NCI-H460 (cell line): ENCODE data around the gene STX7. TPM values are rescaled to one million over a fixed set of nuclear protein-coding genes. Genes with fewer than 3 reads are reported as not detected.

Source experiments
- DNase-seq: peaks from one replicate; pipeline ENCODE4 v3.0.0-alpha.2; 2016; ENCODE audit warnings: low read depth; ENCODE audit errors: extremely low read depth
- small RNA-seq, 2 experiments: library from RNA; depleted of rRNA; stranded (forward); fragments of <200 nt; gene quantifications; one replicate each; pipeline ENCODE3, GENCODE V24; 2014
- total RNA-seq: library from RNA; depleted of rRNA; stranded (reverse); fragments of >200 nt; shearing (Covaris generic); gene quantifications from 2 replicates; pipeline ENCODE4 v1.2.3, GENCODE V29; 2014; rRNA removed

STX7 gene
- total RNA-seq, 1 experiment from 2014 or later, result 10.0 TPM

- DNase-seq, result no peak
Measured at GRCh38 chr6:132414761-132415160, 98.2 kb downstream of the STX7 start.

DNA sequence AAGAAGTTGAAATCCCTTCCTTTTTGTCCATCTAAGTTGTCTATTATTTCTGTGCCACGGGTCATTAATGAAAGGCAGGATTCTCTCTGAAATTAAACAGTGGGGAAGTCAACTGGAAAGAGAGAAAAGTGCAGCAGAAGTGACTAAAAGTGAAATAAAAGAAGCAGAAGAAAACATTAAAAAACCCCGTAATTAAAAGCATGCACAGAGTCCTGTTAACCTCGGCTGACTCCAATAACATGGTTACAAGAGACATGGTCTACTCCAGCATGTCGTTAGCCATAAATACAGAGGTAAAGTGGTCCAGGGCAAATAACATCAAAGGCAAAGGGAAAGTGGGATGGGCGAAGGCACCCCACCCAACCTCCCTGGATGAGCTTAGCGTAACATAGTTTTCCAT is 98.6 kb downstream of the STX7 start:
- DNase-seq, result no peak

DNA sequence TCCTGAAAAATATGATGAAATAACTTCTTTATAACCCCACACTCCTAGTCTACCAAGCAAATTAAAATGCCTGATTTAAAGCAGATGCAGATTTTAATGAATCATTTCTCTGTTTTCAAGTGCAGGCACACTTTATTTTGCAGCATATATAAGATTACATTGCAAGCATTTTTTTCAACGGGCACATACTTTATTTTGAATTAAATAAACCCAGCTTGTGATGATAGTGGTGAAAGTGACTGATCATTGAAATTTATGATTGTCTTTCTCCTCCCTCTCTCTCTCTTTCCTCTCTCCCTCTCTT is 99.5 kb downstream of the STX7 start:
- no peak for DNase-seq

GRCh38 chr6:132412656-132413498 is 100.0 kb downstream of the STX7 start:
- no peak for DNase-seq

GRCh38 chr6:132411296-132411695 is 101.6 kb downstream of the STX7 start:
- DNase-seq, result no peak

- DNase-seq, result no peak
Measured at GRCh38 chr6:132410830-132411229, 102.1 kb downstream of the STX7 start.

DNA sequence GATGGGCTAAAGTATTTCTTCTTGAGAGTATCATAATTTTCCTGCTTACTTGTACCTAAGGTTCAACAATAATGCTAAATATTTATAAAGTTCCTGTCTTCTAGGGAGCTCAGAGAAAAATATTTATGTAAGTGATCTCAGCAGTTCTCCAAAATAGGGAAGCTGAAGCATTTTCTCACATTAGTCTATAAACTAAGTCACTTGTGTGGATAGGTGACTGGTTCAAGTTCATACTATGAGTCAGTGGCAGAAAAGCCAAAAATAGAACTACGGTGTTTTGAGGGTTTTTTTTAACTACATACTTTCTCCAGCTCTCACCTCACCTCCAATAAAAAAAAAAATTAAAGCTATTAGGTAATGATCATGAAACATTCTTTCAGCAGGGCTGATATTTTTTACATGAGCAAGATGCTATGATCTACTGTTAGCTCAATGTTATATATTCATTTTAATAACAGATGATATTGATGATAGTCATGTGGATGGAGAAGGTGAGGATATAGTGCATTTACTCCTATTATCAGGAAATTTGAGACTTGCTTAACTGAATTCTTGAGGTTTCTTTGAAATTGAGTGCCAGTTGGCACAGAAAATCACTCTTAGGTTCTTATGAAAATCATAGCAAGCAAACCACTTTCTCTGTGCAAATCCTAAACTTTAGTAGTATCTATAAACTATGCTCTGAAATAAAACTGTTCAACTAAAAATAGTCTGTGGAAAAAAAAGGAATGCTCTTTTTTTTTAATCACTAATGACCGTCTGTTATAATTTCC is 107.6 kb downstream of the STX7 start:
- no peak for DNase-seq

DNA sequence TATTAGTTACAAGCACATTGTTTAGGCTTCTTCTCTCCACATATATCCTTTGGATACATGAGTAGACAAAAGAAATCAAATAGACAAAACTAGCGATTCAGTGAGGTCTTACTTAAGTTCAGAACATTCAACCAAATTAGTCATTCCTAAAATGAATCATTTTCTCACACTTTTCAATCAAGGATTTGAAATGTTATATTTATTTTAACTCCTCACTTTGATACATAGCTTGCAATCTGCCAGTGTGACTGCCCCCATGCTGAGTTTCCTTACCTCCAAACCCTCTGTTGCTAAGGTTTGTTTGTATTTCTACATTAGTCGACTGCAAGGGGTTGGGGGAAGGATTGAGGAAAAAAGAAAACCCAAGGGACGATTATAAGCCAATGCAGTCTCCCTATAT is 108.2 kb downstream of the STX7 start:
- no peak for DNase-seq

- DNase-seq, result no peak
Measured at GRCh38 chr6:132404330-132404729, 108.6 kb downstream of the STX7 start.

GRCh38 chr6:132401618-132402285 is 111.2 kb downstream of the STX7 start:
- no peak for DNase-seq

- DNase-seq, result peak; percentile 7
Measured at GRCh38 chr6:132400883-132401617, 111.9 kb downstream of the STX7 start, which contains the start of gene MOXD1. MOXD1 (minus strand) TSS chr6:132401475; CDS start chr6:132401426, 49 bp downstream.

GRCh38 chr6:132400555-132400882 is 112.4 kb downstream of the STX7 start:
- no peak for DNase-seq

DNA sequence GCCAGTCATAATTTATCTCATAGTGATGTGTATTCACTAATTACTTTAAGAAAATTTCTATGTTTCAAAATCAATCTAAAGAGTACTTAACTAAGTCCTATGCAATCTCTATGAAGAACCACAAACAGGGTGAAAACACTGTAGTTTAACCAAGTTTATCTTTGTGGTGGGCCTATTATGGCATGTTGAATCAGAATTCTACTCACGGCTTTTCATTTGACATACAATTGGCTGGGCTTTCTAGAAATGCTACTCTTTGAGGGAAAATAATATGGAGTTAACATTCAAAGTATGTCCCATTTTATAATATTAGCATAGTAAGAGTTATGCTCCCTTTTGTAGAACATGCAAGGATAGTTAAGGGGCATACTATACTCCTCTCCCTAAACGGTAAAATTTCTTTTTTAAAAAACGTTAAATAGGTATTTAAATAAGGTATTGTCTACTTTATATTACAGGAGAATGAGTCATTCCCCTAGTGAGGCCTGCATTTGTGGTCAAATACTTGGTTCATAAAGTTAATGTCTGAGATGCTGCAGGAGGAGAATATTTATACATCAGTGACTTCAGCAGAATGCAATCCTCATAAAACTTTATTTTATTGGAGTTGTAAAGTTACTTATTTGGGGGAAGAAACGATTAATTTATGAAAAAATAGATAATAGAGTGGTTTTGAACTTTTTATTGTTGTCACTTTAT is 113.4 kb downstream of the STX7 start:
- DNase-seq, result no peak

Small RNA genes within 50 kb of the gene (small RNA-seq; reads per million reads assigned to genes)
- 0 reads per million in 2 experiments for gene TAAR7P

Other genes starting within 250 kb of the STX7 start
- gene MOXD1, start 111.6 kb downstream of the STX7 start, total RNA-seq, result not detected in 2 replicates
- gene TAAR9, start 25.2 kb upstream of the STX7 start, total RNA-seq, result not detected in 2 replicates
- not detected in 2 replicates for gene TAAR8, start 39.6 kb upstream of the STX7 start, total RNA-seq
- gene TAAR6, start 57.2 kb upstream of the STX7 start, total RNA-seq, result not detected in 2 replicates
- not detected in 2 replicates for gene TAAR5, start 76.6 kb upstream of the STX7 start, total RNA-seq
- gene TAAR2, start 111.2 kb upstream of the STX7 start, total RNA-seq, result not detected in 2 replicates
- gene TAAR1, start 146.1 kb upstream of the STX7 start, total RNA-seq, result not detected in 2 replicates
- gene VNN1, start 200.9 kb upstream of the STX7 start, total RNA-seq, result not detected in 2 replicates
- not detected in 2 replicates for gene VNN2, start 244.8 kb upstream of the STX7 start, total RNA-seq